T-cell (primary cell): Measurements from ENCODE around the gene SYNDIG1L. TPM values are rescaled to one million over a fixed set of nuclear protein-coding genes. Genes with fewer than 3 reads are reported as not detected.
A peak's percentile ranks its signal among the peaks of the same experiment; 100 is the strongest.

ENCODE experiments used
- ATAC-seq, 4 experiments: fragments of 200-7000 bp in 3 of 4; fragments of 150-1000 bp in 1 of 4; cut with Tn5 transposase; replicated peaks in 1 of 4; 1 replicate in 3 of 4; 2 replicates in 1 of 4; pipeline ENCODE4 v1.10.0; 2021; ENCODE audit warnings: moderate library complexity in 3 of 4, mild to moderate bottlenecking in 2 of 4, moderate number of reproducible peaks in 1 of 4
- CTCF ChIA-PET, 2 donors: fragments of 300-600 bp; sonication (Branson Sonifier 250); formaldehyde crosslinking; loops; one replicate each; lab custom pipeline; 2022; ENCODE audit warnings: antibody characterized with exemption in 2 of 2; lab: Charles Lee
- POLR2A ChIA-PET, 2 donors: fragments of 300-600 bp; sonication (Branson Sonifier 250); formaldehyde crosslinking; loops; one replicate each; lab custom pipeline; 2022; ENCODE audit warnings: antibody characterized with exemption in 2 of 2; lab: Charles Lee
- DNase-seq, 35 experiments: peaks; one replicate each; pipeline versions ENCODE4 v3.0.0 to v3.0.0-alpha.2; 2013 to 2023
- H3K27ac ChIP-seq: one replicate; pipeline ENCODE4 v1.5.1; 2013; ENCODE audit warnings: low read length
- H3K27me3 ChIP-seq, 2 experiments: replicated peaks in 1 of 2; 1 replicate in 1 of 2; 2 replicates in 1 of 2; pipeline versions ENCODE4 v1.6.1 to v1.7.0; 2013; ENCODE audit warnings: low read length in 1 of 2, mixed read lengths in 1 of 2; ENCODE audit not compliant: control insufficient read depth in 2 of 2, insufficient read depth in 2 of 2; ENCODE audit errors: extremely low read depth in 1 of 2
- H3K36me3 ChIP-seq, 2 donors: 1 replicate in 1 of 2; 2 replicates in 1 of 2; pipeline versions ENCODE4 v1.6.1 to v1.7.0; 2013; ENCODE audit warnings: low read length in 1 of 2; ENCODE audit not compliant: control insufficient read depth in 2 of 2, insufficient read depth in 1 of 2; ENCODE audit errors: extremely low read depth in 1 of 2
- H3K4me1 ChIP-seq, 2 experiments: 1 replicate in 1 of 2; 2 replicates in 1 of 2; pipeline versions ENCODE4 v1.6.1 to v1.7.0; 2013; ENCODE audit warnings: low read length in 2 of 2, mixed read lengths in 1 of 2; ENCODE audit not compliant: insufficient read depth in 2 of 2, control insufficient read depth in 1 of 2; ENCODE audit errors: extremely low read depth in 1 of 2
- H3K4me3 ChIP-seq, 2 donors: 1 replicate in 1 of 2; 2 replicates in 1 of 2; pipeline versions ENCODE4 v1.5.1 to v1.7.0; 2013; ENCODE audit warnings: mild to moderate bottlenecking in 2 of 2, low read length in 1 of 2, moderate library complexity in 1 of 2; ENCODE audit not compliant: control insufficient read depth in 1 of 2; ENCODE audit errors: extremely low read depth in 1 of 2
- H3K9me3 ChIP-seq: 2 replicates; pipeline ENCODE4 v1.7.0; 2013
- H3K27ac Mint-ChIP-seq, 2 donors: one replicate each; pipeline ENCODE4 v1.8.0; 2020 to 2021; ENCODE audit warnings: mild to moderate bottlenecking in 2 of 2, mixed read lengths in 2 of 2
- H3K27me3 Mint-ChIP-seq, 2 donors: one replicate each; pipeline ENCODE4 v1.8.0; 2021 to 2022; ENCODE audit warnings: mixed read lengths in 2 of 2
- H3K36me3 Mint-ChIP-seq: one replicate; pipeline ENCODE4 v1.8.0; 2021; ENCODE audit warnings: mixed read lengths
- H3K4me1 Mint-ChIP-seq, 3 donors: one replicate each; pipeline ENCODE4 v1.8.0; 2020 to 2022; ENCODE audit warnings: mixed read lengths in 3 of 3, mild to moderate bottlenecking in 1 of 3
- H3K4me3 Mint-ChIP-seq, 3 donors: one replicate each; pipeline ENCODE4 v1.8.0; 2020 to 2022; ENCODE audit warnings: mild to moderate bottlenecking in 3 of 3, mixed read lengths in 3 of 3, moderate library complexity in 3 of 3
- H3K9me3 Mint-ChIP-seq, 3 donors: one replicate each; pipeline ENCODE4 v1.8.0; 2020 to 2022; ENCODE audit warnings: mixed read lengths in 3 of 3
- WGBS: methylation state at CpG from one replicate; pipeline ENCODE4 v1.1.5; 2013; ENCODE audit warnings: missing lambda C conversion rate; ENCODE audit not compliant: insufficient coverage; 5-methylcytosine and 5-hydroxymethylcytosine counted together
- total RNA-seq, 35 experiments: library from RNA in 6 of 35; stranded (reverse) in 6 of 35; fragments of 120-200 nt in 1 of 35; gene quantifications; one replicate each; pipeline versions ENCODE4 v1.2.1 to v1.2.4 and lab custom pipeline; 2013 to 2026

The SYNDIG1L gene
- total RNA-seq (under 1 TPM in 1 of 5 donors, not detected in 4; 0.73 TPM), total RNA-seq (lab: John Stamatoyannopoulos, UW) (0 to 0.13 (median 0) reads per million in 29 experiments)
- 0.09 TPM for total RNA-seq (2013)

DNA sequence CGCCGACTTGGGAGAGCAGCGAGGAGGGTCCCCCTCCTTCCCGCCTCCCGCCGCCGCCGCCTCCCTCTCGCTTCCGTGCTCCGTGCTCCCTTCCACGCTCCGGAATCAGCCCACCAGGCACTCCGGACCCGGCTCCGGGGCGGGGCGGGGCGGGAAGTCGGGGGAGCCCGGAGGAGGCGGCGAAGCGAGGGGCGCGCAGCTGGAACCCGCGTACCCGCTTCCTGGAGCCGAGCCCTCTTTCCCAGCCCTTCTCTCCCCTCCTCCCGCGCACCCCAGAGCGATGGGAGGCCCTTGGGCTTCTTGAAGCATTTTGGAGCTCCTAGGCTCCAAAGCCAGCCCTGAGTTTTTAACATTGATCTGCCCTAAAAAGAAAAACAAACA lies at the start of gene SYNDIG1L:
SYNDIG1L (minus strand) TSS at position 9 of the 381 bp plus-strand sequence. CDS start 16,466 bp downstream, outside the sequence.
- no peaks in the 10 kb centered on the region for H3K36me3 Mint-ChIP-seq
- no peak within 1 kb of the TSS for H3K4me3 ChIP-seq
- H3K4me3 Mint-ChIP-seq: peak within 1 kb of the TSS in 1 of 3 donors; percentile 58
- ChIA-PET CTCF (no interaction called here), POLR2A (no interaction called here)
- no peak within 1 kb of the TSS for H3K27ac Mint-ChIP-seq
- H3K27me3 Mint-ChIP-seq: peaks cover 55 to 70% of the 10 kb centered on the region in 2 donors
- 7% methylated on average over 26 of the region's 33 CpGs for WGBS
- ATAC-seq (no peak), DNase-seq (no peak)
- H3K27me3 ChIP-seq: peaks cover 5 to 65% of the 10 kb centered on the region in 2 experiments
- H3K9me3 Mint-ChIP-seq: peaks cover under 1 to 8% (median 4%) of the 10 kb centered on the region in 3 donors
- peaks cover 0 to 4% (median 2%) of the 10 kb centered on the region in 3 donors for H3K4me1 Mint-ChIP-seq
- H3K9me3 ChIP-seq: no peaks in the 10 kb centered on the region
- no peak within 1 kb of the TSS for H3K27ac ChIP-seq
- H3K4me1 ChIP-seq: peaks cover 0 to 5% of the 10 kb centered on the region in 2 experiments
- H3K36me3 ChIP-seq: no peaks in the 10 kb centered on the region

DNA sequence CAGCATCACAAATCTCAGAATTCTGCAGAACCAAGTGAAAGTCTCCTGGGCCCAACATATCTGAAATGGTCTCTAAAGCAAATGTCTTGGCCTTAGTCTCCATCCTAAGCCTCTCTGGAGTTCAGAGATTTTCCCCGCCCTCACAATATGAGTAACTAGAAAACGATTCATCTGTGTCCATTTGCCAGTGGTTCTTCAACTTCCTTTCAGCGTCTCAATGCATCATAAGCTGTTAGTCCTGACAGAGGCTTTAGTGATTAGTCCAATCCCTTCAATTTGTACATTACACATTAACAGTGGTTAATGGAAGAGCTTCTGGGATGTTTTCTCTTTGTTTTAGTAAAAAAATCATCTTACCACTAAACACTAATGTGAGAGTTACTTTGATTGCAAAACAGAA lies 49.7 kb upstream of the SYNDIG1L start:
- ATAC-seq (no peak), DNase-seq (no peak)
- Mint-ChIP-seq H3K4me3 (no peak overlapping the region), H3K4me1 (no peaks in the 10 kb centered on the region), H3K9me3 (no peaks in the 10 kb centered on the region), H3K27ac (peak overlapping the region in 1 of 2 donors; percentile 18), H3K36me3 (peaks cover 57% of the 10 kb centered on the region), H3K27me3 (no peaks in the 10 kb centered on the region)
- Histone ChIP-seq H3K4me1 (no peaks in the 10 kb centered on the region), H3K27me3 (no peaks in the 10 kb centered on the region), H3K27ac (no peak overlapping the region), H3K36me3 (peaks cover 0 to 7% of the 10 kb centered on the region in 2 donors), H3K9me3 (no peaks in the 10 kb centered on the region), H3K4me3 (no peak overlapping the region)
- ChIA-PET POLR2A (interaction anchor here in 1 of 2 donors (0.6 kb wide), 1 partner anchor 90 kb away, joined by 3 read pairs; no protein-coding TSS in a partner anchor), CTCF (no interaction called here)
- 67% methylated on average over 1 of the region's 3 CpGs for WGBS

DNA sequence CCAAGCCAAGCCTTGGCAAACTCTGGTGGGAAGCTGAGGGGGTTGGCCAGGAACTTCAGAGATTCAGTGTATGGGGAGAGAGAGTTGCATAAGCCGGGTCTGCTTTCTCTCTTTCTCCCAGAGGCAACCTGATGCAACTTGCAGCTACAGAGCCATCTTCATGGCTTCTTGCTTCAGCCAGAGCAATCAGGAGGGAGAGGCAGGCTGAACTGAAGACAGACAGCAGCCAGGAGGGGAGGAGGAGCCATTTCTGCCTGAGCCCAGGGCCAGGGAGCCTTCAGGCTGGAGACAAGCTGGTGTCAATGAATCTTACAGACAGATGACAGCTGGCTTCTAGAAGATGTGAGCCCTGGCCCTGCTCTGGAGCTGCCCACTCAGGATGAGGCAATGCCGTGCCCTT lies 48.4 kb upstream of the SYNDIG1L start:
- Histone ChIP-seq H3K27ac (no peak overlapping the region), H3K4me1 (no peaks in the 10 kb centered on the region), H3K9me3 (no peaks in the 10 kb centered on the region), H3K36me3 (peaks cover 0 to 4% of the 10 kb centered on the region in 2 donors), H3K27me3 (no peaks in the 10 kb centered on the region), H3K4me3 (no peak overlapping the region)
- WGBS: 83% methylated on average over 1 of the region's 2 CpGs
- Mint-ChIP-seq H3K4me1 (no peaks in the 10 kb centered on the region), H3K27me3 (no peaks in the 10 kb centered on the region), H3K4me3 (no peak overlapping the region), H3K27ac (no peak overlapping the region), H3K36me3 (peaks cover 45% of the 10 kb centered on the region), H3K9me3 (no peaks in the 10 kb centered on the region)
- CTCF ChIA-PET: no interaction called here
- ATAC-seq: no peak
- no peak for DNase-seq
- POLR2A ChIA-PET: interaction anchor here in 1 of 2 donors (0.6 kb wide), 1 partner anchor 562 kb away, joined by 3 read pairs; no protein-coding TSS in a partner anchor

- Histone ChIP-seq H3K4me1 (no peaks in the 10 kb centered on the region), H3K27me3 (no peaks in the 10 kb centered on the region), H3K36me3 (no peaks in the 10 kb centered on the region), H3K9me3 (no peaks in the 10 kb centered on the region), H3K4me3 (no peak overlapping the region), H3K27ac (no peak overlapping the region)
- Mint-ChIP-seq H3K27me3 (no peaks in the 10 kb centered on the region), H3K27ac (no peak overlapping the region), H3K4me3 (no peak overlapping the region), H3K4me1 (no peaks in the 10 kb centered on the region), H3K36me3 (peaks cover 30% of the 10 kb centered on the region), H3K9me3 (no peaks in the 10 kb centered on the region)
- ATAC-seq (no peak), DNase-seq (no peak)
- no CpG with 5 or more reads among the region's 2 CpGs for WGBS
- POLR2A ChIA-PET: no interaction called here
- CTCF ChIA-PET: no interaction called here
Observed at GRCh38 chr14:74472601-74473000, 46.6 kb upstream of the SYNDIG1L start.

GRCh38 chr14:74469548-74470518 lies 43.8 kb upstream of the SYNDIG1L start:
- ATAC-seq: no peak
- H3K27ac Mint-ChIP-seq: no peak overlapping the region
- no peaks in the 10 kb centered on the region for H3K27me3 Mint-ChIP-seq
- DNase-seq: no peak
- no peaks in the 10 kb centered on the region for H3K4me1 Mint-ChIP-seq
- no peak overlapping the region for H3K27ac ChIP-seq
- H3K9me3 Mint-ChIP-seq: no peaks in the 10 kb centered on the region
- no CpG with 5 or more reads among the region's 7 CpGs for WGBS
- H3K36me3 ChIP-seq: no peaks in the 10 kb centered on the region
- no peaks in the 10 kb centered on the region for H3K4me1 ChIP-seq
- H3K36me3 Mint-ChIP-seq: peaks cover 20% of the 10 kb centered on the region
- no peaks in the 10 kb centered on the region for H3K27me3 ChIP-seq
- H3K9me3 ChIP-seq: no peaks in the 10 kb centered on the region
- POLR2A ChIA-PET: no interaction called here
- CTCF ChIA-PET: no interaction called here
- no peak overlapping the region for H3K4me3 ChIP-seq
- no peak overlapping the region for H3K4me3 Mint-ChIP-seq

DNA sequence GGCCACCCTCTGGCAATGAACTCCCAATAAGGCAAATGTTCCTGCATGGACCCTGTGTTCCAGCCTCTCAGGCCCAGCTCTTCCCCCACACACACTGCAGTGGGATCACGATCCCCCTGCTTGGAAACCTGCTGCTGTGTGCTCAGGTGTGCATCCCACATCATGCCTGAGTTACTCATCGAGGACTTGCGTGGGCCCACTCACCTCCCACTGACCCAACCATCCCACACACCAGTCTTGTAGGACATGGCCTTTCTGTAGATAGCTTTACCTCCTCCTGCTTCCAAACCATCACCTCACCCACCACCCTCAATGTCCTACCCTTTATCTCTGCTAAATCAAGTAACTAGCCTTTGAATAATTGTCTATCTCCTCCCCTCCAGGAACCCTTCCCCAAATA lies 42.5 kb upstream of the SYNDIG1L start:
- H3K27me3 ChIP-seq: no peaks in the 10 kb centered on the region
- POLR2A ChIA-PET: no interaction called here
- H3K4me1 Mint-ChIP-seq: no peaks in the 10 kb centered on the region
- WGBS: 75% methylated on average over 3 of the region's 3 CpGs
- no peaks in the 10 kb centered on the region for H3K4me1 ChIP-seq
- H3K4me3 ChIP-seq: no peak overlapping the region
- H3K27ac ChIP-seq: no peak overlapping the region
- H3K9me3 Mint-ChIP-seq: no peaks in the 10 kb centered on the region
- no peaks in the 10 kb centered on the region for H3K27me3 Mint-ChIP-seq
- CTCF ChIA-PET: no interaction called here
- no peaks in the 10 kb centered on the region for H3K9me3 ChIP-seq
- H3K4me3 Mint-ChIP-seq: no peak overlapping the region
- H3K36me3 Mint-ChIP-seq: peaks cover 12% of the 10 kb centered on the region
- DNase-seq (no peak), ATAC-seq (no peak)
- H3K27ac Mint-ChIP-seq: no peak overlapping the region
- no peaks in the 10 kb centered on the region for H3K36me3 ChIP-seq
